Daoy (cell line): ENCODE results near the gene TMEM144. TPM values are rescaled to one million over a fixed set of nuclear protein-coding genes. Genes with fewer than 3 reads are reported as not detected.

Experiments used
- DNase-seq: peaks from one replicate; pipeline ENCODE4 v3.0.0-alpha.2; 2015; ENCODE audit warnings: low read depth
- total RNA-seq: library from RNA; depleted of rRNA; stranded (reverse); fragments of >200 nt; shearing (Covaris generic); gene quantifications from 2 replicates; pipeline ENCODE4 v1.2.3, GENCODE V29; 2014; rRNA removed

The TMEM144 gene
- total RNA-seq, 1 experiment from 2014 or later: 2.3 TPM

GRCh38 chr4:158297866-158298265 lies 87.6 kb downstream of the TMEM144 start:
- no peak for DNase-seq

- no peak for DNase-seq
Observed at GRCh38 chr4:158299459-158300007, 89.2 kb downstream of the TMEM144 start.

- no peak for DNase-seq
Observed at GRCh38 chr4:158300012-158300411, 89.7 kb downstream of the TMEM144 start.

- DNase-seq: no peak
Observed at GRCh38 chr4:158302076-158302866, 92.0 kb downstream of the TMEM144 start.

- no peak for DNase-seq
Observed at GRCh38 chr4:158304694-158305093, 94.4 kb downstream of the TMEM144 start.

Other genes with a start within 250 kb of the TMEM144 start
- gene GASK1B, start 37.5 kb upstream of the TMEM144 start, total RNA-seq: 0.21 and 0.23 TPM in 2 replicates